ENCODE results near the gene NRXN3.

Gene NRXN3

DNA sequence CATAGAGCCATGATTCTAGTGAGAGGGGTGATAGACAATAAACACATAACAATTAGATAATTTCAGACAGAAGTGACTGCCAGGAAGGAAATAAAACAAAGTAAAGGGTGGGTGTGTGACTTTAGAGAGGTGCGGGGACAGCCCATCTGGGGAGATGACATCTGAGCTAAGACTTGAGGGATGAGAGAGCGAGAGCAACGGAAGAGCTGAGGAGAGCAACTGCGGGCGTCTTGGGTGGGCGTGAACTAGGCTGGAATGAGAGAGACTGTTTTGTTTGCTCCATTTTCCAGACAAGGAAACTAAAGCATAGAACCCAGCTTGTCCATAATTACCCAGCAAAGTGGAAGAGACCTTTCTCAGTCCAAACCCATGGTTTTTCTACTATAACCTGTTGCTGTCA is 25.3 kb downstream of the NRXN3 start:
- H3K27ac ChIP-seq (ENCODE audit: low read depth, low read length), result no peak overlapping the region
- H3K27me3 ChIP-seq (ENCODE audit: low read length), result no peaks in the 10 kb centered on the region
- H3K9me3 ChIP-seq (ENCODE audit: insufficient read depth, low read length), result no peaks in the 10 kb centered on the region
- H2AFZ ChIP-seq (ENCODE audit: low read depth, low read length, severe bottlenecking), result no peak overlapping the region
- no peaks in the 10 kb centered on the region for H3K9me2 ChIP-seq (replicated peaks; ENCODE audit: insufficient read depth, low read length)
- H3F3A ChIP-seq (ENCODE audit: insufficient read depth), result no peaks in the 10 kb centered on the region
- no peaks in the 10 kb centered on the region for H4K20me1 ChIP-seq (ENCODE audit: low read depth, low read length)
- no peak overlapping the region for H3K4me3 ChIP-seq (ENCODE audit: insufficient read depth, low read length, poor library complexity, severe bottlenecking)
- no peak overlapping the region for H3K9ac ChIP-seq (ENCODE audit: low read length)
- TF ChIP-seq, protein P1, sequence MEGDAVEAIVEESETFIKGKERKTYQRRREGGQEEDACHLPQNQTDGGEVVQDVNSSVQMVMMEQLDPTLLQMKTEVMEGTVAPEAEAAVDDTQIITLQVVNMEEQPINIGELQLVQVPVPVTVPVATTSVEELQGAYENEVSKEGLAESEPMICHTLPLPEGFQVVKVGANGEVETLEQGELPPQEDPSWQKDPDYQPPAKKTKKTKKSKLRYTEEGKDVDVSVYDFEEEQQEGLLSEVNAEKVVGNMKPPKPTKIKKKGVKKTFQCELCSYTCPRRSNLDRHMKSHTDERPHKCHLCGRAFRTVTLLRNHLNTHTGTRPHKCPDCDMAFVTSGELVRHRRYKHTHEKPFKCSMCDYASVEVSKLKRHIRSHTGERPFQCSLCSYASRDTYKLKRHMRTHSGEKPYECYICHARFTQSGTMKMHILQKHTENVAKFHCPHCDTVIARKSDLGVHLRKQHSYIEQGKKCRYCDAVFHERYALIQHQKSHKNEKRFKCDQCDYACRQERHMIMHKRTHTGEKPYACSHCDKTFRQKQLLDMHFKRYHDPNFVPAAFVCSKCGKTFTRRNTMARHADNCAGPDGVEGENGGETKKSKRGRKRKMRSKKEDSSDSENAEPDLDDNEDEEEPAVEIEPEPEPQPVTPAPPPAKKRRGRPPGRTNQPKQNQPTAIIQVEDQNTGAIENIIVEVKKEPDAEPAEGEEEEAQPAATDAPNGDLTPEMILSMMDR (IDR thresholded peaks at IDR 0.05; ENCODE audit: insufficient read depth, low read length, poor library complexity, severe bottlenecking), result no peak
- TF ChIP-seq EZH2phosphoT487 (conservative IDR thresholded peaks at IDR 0.05; ENCODE audit: low read length), result no peak
- H3K79me2 ChIP-seq (ENCODE audit: insufficient read depth, low read length), result no peaks in the 10 kb centered on the region
- no peak overlapping the region for H3K4me2 ChIP-seq (ENCODE audit: low read depth, low read length, poor library complexity, severe bottlenecking)
- H3K36me3 ChIP-seq (ENCODE audit: low read length), result no peaks in the 10 kb centered on the region

DNA sequence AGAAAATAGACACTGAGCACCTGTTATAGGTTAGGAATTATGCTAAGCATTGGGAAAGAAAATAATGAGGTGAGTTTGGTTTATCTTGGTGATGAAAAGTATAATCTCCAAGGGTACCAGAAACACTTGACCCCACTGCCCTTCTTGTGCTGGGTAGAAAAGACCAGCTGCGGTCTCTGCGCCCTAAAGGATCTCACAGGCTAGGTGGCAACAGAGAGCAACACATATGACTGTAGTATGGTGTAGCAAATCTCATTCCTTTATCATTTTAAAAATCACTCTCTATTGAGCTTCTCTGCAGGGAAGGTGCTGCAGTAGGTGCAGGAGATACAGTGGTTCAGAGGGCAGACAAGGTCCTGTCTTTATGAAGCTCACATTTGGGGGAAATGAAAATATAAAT is 26.1 kb downstream of the NRXN3 start:
- Histone ChIP-seq H3K36me3 (ENCODE audit: low read length) (no peaks in the 10 kb centered on the region), H3K27ac (ENCODE audit: low read depth, low read length) (no peak overlapping the region), H3K27me3 (ENCODE audit: low read length) (no peaks in the 10 kb centered on the region), H2AFZ (ENCODE audit: low read depth, low read length, severe bottlenecking) (no peak overlapping the region), H4K20me1 (ENCODE audit: low read depth, low read length) (no peaks in the 10 kb centered on the region), H3K9me3 (ENCODE audit: insufficient read depth, low read length) (no peaks in the 10 kb centered on the region), H3F3A (ENCODE audit: insufficient read depth) (no peaks in the 10 kb centered on the region), H3K9ac (ENCODE audit: low read length) (no peak overlapping the region), H3K9me2 (replicated peaks; ENCODE audit: insufficient read depth, low read length) (no peaks in the 10 kb centered on the region), H3K4me2 (ENCODE audit: low read depth, low read length, poor library complexity, severe bottlenecking) (no peak overlapping the region), H3K79me2 (ENCODE audit: insufficient read depth, low read length) (no peaks in the 10 kb centered on the region), H3K4me3 (ENCODE audit: insufficient read depth, low read length, poor library complexity, severe bottlenecking) (no peak overlapping the region)
- TF ChIP-seq EZH2phosphoT487 (conservative IDR thresholded peaks at IDR 0.05; ENCODE audit: low read length), result no peak
- TF ChIP-seq, protein P1 (IDR thresholded peaks at IDR 0.05; ENCODE audit: insufficient read depth, low read length, poor library complexity, severe bottlenecking), result no peak

DNA sequence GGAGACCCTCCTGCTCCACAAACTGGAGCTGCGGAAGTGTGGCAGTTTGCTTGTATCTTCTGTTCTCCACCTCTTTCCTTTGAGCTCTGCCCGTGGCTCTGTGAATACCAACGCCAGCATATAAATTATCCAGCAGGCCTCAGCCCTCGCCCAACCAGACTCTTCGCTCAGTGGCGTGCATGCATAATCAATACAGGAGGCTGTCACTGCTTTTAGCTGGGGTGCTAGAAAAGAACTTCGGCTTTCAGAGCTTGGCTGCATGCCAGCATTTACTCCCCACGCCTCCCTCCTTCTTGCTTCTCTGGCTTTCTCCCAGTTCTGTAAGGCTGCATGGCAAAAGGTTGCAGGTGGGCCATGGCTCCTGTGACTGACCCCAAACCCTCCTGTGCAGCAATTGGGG is 26.9 kb downstream of the NRXN3 start:
- H4K20me1 ChIP-seq (ENCODE audit: low read depth, low read length), result no peaks in the 10 kb centered on the region
- H3K36me3 ChIP-seq (ENCODE audit: low read length), result no peaks in the 10 kb centered on the region
- H3K9ac ChIP-seq (ENCODE audit: low read length), result no peak overlapping the region
- H3F3A ChIP-seq (ENCODE audit: insufficient read depth), result no peaks in the 10 kb centered on the region
- H3K4me3 ChIP-seq (ENCODE audit: insufficient read depth, low read length, poor library complexity, severe bottlenecking), result no peak overlapping the region
- no peak overlapping the region for H3K4me2 ChIP-seq (ENCODE audit: low read depth, low read length, poor library complexity, severe bottlenecking)
- no peak overlapping the region for H3K27ac ChIP-seq (ENCODE audit: low read depth, low read length)
- no peaks in the 10 kb centered on the region for H3K79me2 ChIP-seq (ENCODE audit: insufficient read depth, low read length)
- H2AFZ ChIP-seq (ENCODE audit: low read depth, low read length, severe bottlenecking), result no peak overlapping the region
- no peaks in the 10 kb centered on the region for H3K27me3 ChIP-seq (ENCODE audit: low read length)
- TF ChIP-seq, protein P1 (IDR thresholded peaks at IDR 0.05; ENCODE audit: insufficient read depth, low read length, poor library complexity, severe bottlenecking), result no peak
- TF ChIP-seq EZH2phosphoT487 (conservative IDR thresholded peaks at IDR 0.05; ENCODE audit: low read length), result no peak
- H3K9me2 ChIP-seq (replicated peaks; ENCODE audit: insufficient read depth, low read length), result no peaks in the 10 kb centered on the region
- no peaks in the 10 kb centered on the region for H3K9me3 ChIP-seq (ENCODE audit: insufficient read depth, low read length)
